BJ (cell line): ENCODE data around the gene RABIF. TPM values are rescaled to one million over a fixed set of nuclear protein-coding genes. Genes with fewer than 3 reads are reported as not detected.

ENCODE experiments used
- CTCF ChIA-PET: fragments of 350-600 bp; formaldehyde crosslinking; extraction: SDS; loops from one replicate; lab custom pipeline; 2021; ENCODE audit warnings: antibody characterized with exemption, inconsistent platforms; lab: Yijun Ruan, JAX
- POLR2A ChIA-PET: fragments of 300-600 bp; sonication (Branson Sonifier 250); formaldehyde crosslinking; extraction: SDS; loops from one replicate; lab custom pipeline; 2021; ENCODE audit warnings: antibody characterized with exemption; lab: Charles Lee
- DNase-seq: peaks from one replicate; pipeline ENCODE4 v3.0.0-alpha.2; 2011; ENCODE audit warnings: low read depth
- H3K27me3 ChIP-seq: 2 replicates; pipeline ENCODE4 v1.6.0; 2011; ENCODE audit warnings: low read length; ENCODE audit not compliant: control insufficient read depth, insufficient read depth
- H3K36me3 ChIP-seq: 2 replicates; pipeline ENCODE4 v1.5.1; 2011; ENCODE audit warnings: low read length; ENCODE audit not compliant: control insufficient read depth, insufficient read depth
- H3K4me3 ChIP-seq: 2 replicates; pipeline ENCODE4 v1.5.1; 2011; ENCODE audit warnings: low read depth, mild to moderate bottlenecking, control low read depth, low read length
- CTCF ChIP-seq: IDR thresholded peaks from 2 replicates; pipeline ENCODE4 v1.5.1; 2011; ENCODE audit warnings: low read depth, mild to moderate bottlenecking, control low read depth, inconsistent platforms, low read length, moderate library complexity; ENCODE audit not compliant: insufficient read depth
- polyA plus RNA-seq: library from polyadenylated mRNA; depleted of rRNA; stranded (reverse); fragments of >200 nt; gene quantifications from 2 replicates; pipeline ENCODE4 v1.2.3, GENCODE V29; 2011

The RABIF gene
- polyA plus RNA-seq, 1 experiment: 9.7 TPM

GRCh38 chr1:202873026-202873425, 15.9 kb downstream of the RABIF start:
- ChIA-PET POLR2A (no interaction called here), CTCF (interaction anchor here (1.2 kb wide), 1 partner anchor 10 kb away, joined by 3 read pairs; no protein-coding TSS in a partner anchor)
- Histone ChIP-seq H3K27me3 (no peaks in the 10 kb centered on the region), H3K4me3 (no peak overlapping the region), H3K36me3 (no peaks in the 10 kb centered on the region)
- no peak for TF ChIP-seq CTCF
- DNase-seq: no peak

GRCh38 chr1:202871367-202871766, 17.6 kb downstream of the RABIF start:
- CTCF ChIA-PET: interaction anchor here (0.7 kb wide), 1 partner anchor 19 kb away, joined by 3 read pairs; no protein-coding TSS in a partner anchor
- POLR2A ChIA-PET: no interaction called here
- DNase-seq: no peak
- Histone ChIP-seq H3K27me3 (no peaks in the 10 kb centered on the region), H3K36me3 (no peaks in the 10 kb centered on the region), H3K4me3 (no peak overlapping the region)
- TF ChIP-seq CTCF: no peak

- ChIA-PET CTCF (interaction anchor here (1.1 to 1.3 kb wide), 2 partner anchors 9 to 11 kb away, joined by 3 read pairs; no protein-coding TSS in a partner anchor), POLR2A (no interaction called here)
- H3K4me3 ChIP-seq: no peak overlapping the region
- H3K36me3 ChIP-seq: no peaks in the 10 kb centered on the region
- no peaks in the 10 kb centered on the region for H3K27me3 ChIP-seq
- TF ChIP-seq CTCF: no peak
- DNase-seq: no peak
These were observed 26.0 kb downstream of the RABIF start for GRCh38 chr1:202862679-202863560.

- Histone ChIP-seq H3K27me3 (no peaks in the 10 kb centered on the region), H3K36me3 (no peaks in the 10 kb centered on the region), H3K4me3 (peak overlapping the region; percentile 69)
- ChIA-PET POLR2A (no interaction called here), CTCF (interaction anchor here (1.0 kb wide), 1 partner anchor 128 kb away, joined by 3 read pairs; no protein-coding TSS in a partner anchor)
- TF ChIP-seq CTCF: no peak
- DNase-seq: peak; percentile 46
These were observed 27.4 kb downstream of the RABIF start for GRCh38 chr1:202861420-202862132.
